Spleen (tissue), 11 donors: Measurements from ENCODE around the gene SLC8A3. TPM values are rescaled to one million over a fixed set of nuclear protein-coding genes. Genes with fewer than 3 reads are reported as not detected.

Source experiments
- DNase-seq: peaks from one replicate; pipeline ENCODE4 v3.0.0-alpha.2; 2020
- H3K27ac ChIP-seq, 8 donors: fragments of 200-600 bp; sonication (generic) in 7 of 8; 1 replicate in 4 of 8; 2 replicates in 4 of 8; pipeline versions ENCODE4 v1.5.0 to v1.8.0; 2016 to 2021; ENCODE audit warnings: inconsistent platforms in 4 of 8, mild to moderate bottlenecking in 4 of 8, moderate library complexity in 1 of 8
- H3K27me3 ChIP-seq, 7 donors: fragments of 200-600 bp; sonication (generic) in 6 of 7; replicated peaks in 1 of 7; 1 replicate in 4 of 7; 2 replicates in 3 of 7; pipeline versions ENCODE4 v1.5.0 to v1.8.0; 2016 to 2021; ENCODE audit warnings: inconsistent platforms in 3 of 7, mild to moderate bottlenecking in 1 of 7
- H3K36me3 ChIP-seq, 6 donors: fragments of 200-600 bp; sonication (generic) in 5 of 6; 1 replicate in 4 of 6; 2 replicates in 2 of 6; pipeline versions ENCODE4 v1.5.0 to v1.8.0; 2016 to 2021; ENCODE audit warnings: inconsistent platforms in 2 of 6
- H3K4me1 ChIP-seq, 6 donors: fragments of 200-600 bp; sonication (generic) in 5 of 6; 1 replicate in 3 of 6; 2 replicates in 3 of 6; pipeline versions ENCODE4 v1.5.0 to v1.8.0; 2016 to 2021; ENCODE audit warnings: inconsistent platforms in 3 of 6
- H3K4me3 ChIP-seq, 8 donors: fragments of 200-600 bp; sonication (generic) in 7 of 8; 1 replicate in 4 of 8; 2 replicates in 4 of 8; pipeline versions ENCODE4 v1.5.0 to v1.8.0; 2016 to 2021; ENCODE audit warnings: inconsistent platforms in 4 of 8, mild to moderate bottlenecking in 4 of 8, moderate library complexity in 2 of 8
- H3K9me3 ChIP-seq, 8 donors: fragments of 200-600 bp; sonication (generic) in 7 of 8; 1 replicate in 4 of 8; 2 replicates in 4 of 8; pipeline versions ENCODE4 v1.5.0 to v1.8.0; 2016 to 2021; ENCODE audit warnings: inconsistent platforms in 4 of 8
- POLR2A ChIP-seq, 3 donors: fragments of 450-650 bp; IDR thresholded peaks; one replicate each; pipeline ENCODE4 v1.5.1; 2017; ENCODE audit warnings: antibody characterized with exemption in 3 of 3, mild to moderate bottlenecking in 1 of 3
- POLR2AphosphoS5 ChIP-seq, 3 donors: sonication (generic); formaldehyde crosslinking; IDR thresholded peaks; one replicate each; pipeline ENCODE4 v1.5.1; 2017; ENCODE audit warnings: antibody characterized with exemption in 3 of 3
- WGBS, 5 donors: extraction: QIAGEN DNeasy Blood & Tissue Kit in 3 of 5; methylation state at CpG; one replicate each; pipeline versions ENCODE4 v1.1.5 to v1.1.7; 2013 to 2018; 5-methylcytosine and 5-hydroxymethylcytosine counted together
- intact Hi-C: fragments of 100-400 bp; cut with DNase I; formaldehyde crosslinking; loops from one replicate; pipeline ENCODE4 v1.15.0; 2023; ENCODE audit warnings: low total_unique reads
- polyA plus RNA-seq, 3 donors: library from polyadenylated mRNA; stranded (reverse); fragments of 200-250 nt; gene quantifications; one replicate each; pipeline ENCODE4 v1.2.1, GENCODE V29; 2013
- total RNA-seq, 7 donors: library from RNA; depleted of rRNA in 3 of 7; stranded (reverse); fragments of >200 nt in 3 of 7; fragmentation: NEBNext Ultra II Directional in 4 of 7; extraction: Animal tissue kit (Norgen Biotek cat#: 25700) in 4 of 7; gene quantifications; one replicate each; pipeline versions ENCODE4 v1.1.0 to v1.2.1, GENCODE V29; 2016 to 2021
- TF ChIP-seq, protein P1 (sequence below), 11 experiments: fragments of 200-600 bp in 7 of 11; fragments of 450-650 bp in 4 of 11; sonication (generic) in 4 of 11; IDR thresholded peaks in 8 of 11; conservative IDR thresholded peaks in 3 of 11; 1 replicate in 7 of 11; 2 replicates in 4 of 11; pipeline versions ENCODE4 v1.4.0 to v1.8.0; 2016 to 2021; ENCODE audit warnings: antibody characterized with exemption in 11 of 11, inconsistent platforms in 4 of 11, mild to moderate bottlenecking in 1 of 11
- donor health status: healthy with polysubstance abuse.
- donor health status: DM: no; HTN: no; CAD: no; lungs with moderate emphysema.
- donor health status: DM: no; HTN: no; CAD: no.
- donor health status: Bipolar disorder and iron deficiency.
- donor health status: healthy.
- donor health status: DM: no; HTN: no; CAD: no.
- donor health status: DM: yes; HTN: yes; CAD: no.

The SLC8A3 gene
- total and polyA plus RNA-seq, 10 donors = 0.19 to 0.52 (median 0.33) TPM; not detected in 3

DNA sequence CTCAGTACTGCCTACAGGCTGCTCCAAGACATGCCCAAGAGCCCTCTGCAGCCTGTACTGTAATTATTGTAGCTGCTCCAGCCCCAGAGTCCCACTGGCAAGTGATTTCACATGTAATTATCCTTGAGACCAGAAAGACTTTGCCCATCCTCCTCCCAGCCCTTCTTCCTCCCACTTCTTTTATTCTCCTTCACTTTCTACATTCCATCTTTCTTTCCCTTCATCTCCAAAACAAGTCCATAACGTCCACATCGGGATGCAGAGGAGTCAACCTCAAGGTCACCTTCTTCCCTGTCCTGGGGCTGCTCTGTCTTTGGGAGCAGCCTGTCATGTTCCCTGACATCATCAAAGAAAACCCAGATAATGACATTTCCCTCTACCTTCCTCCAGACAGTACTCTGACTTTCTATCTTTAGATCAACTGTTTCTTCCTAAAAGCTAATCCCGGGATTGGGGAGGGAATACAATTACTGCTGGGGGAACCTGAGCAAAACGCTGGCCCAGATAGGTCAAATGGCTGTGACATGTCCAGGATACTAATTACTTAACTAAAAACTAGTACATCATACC, 39.1 kb downstream of the SLC8A3 start:
- peaks cover 0 to 9% (median 0%) of the 10 kb centered on the region in 7 donors for H3K27me3 ChIP-seq
- TF ChIP-seq, protein P1, sequence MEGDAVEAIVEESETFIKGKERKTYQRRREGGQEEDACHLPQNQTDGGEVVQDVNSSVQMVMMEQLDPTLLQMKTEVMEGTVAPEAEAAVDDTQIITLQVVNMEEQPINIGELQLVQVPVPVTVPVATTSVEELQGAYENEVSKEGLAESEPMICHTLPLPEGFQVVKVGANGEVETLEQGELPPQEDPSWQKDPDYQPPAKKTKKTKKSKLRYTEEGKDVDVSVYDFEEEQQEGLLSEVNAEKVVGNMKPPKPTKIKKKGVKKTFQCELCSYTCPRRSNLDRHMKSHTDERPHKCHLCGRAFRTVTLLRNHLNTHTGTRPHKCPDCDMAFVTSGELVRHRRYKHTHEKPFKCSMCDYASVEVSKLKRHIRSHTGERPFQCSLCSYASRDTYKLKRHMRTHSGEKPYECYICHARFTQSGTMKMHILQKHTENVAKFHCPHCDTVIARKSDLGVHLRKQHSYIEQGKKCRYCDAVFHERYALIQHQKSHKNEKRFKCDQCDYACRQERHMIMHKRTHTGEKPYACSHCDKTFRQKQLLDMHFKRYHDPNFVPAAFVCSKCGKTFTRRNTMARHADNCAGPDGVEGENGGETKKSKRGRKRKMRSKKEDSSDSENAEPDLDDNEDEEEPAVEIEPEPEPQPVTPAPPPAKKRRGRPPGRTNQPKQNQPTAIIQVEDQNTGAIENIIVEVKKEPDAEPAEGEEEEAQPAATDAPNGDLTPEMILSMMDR (IDR thresholded peaks at IDR 0.05 in 8 of 11, conservative IDR thresholded peaks at IDR 0.05 in 3 of 11) = no peak
- TF ChIP-seq POLR2AphosphoS5 (IDR thresholded peaks at IDR 0.05) = no peak
- no peak for TF ChIP-seq POLR2A (IDR thresholded peaks at IDR 0.05)
- intact Hi-C loops = no loop called here
- H3K27ac ChIP-seq = no peak overlapping the region
- no peaks in the 10 kb centered on the region for H3K9me3 ChIP-seq
- H3K36me3 ChIP-seq = no peaks in the 10 kb centered on the region
- no peak for DNase-seq
- 73 to 89% (median 76%) methylated on average over 4 of the region's 4 CpGs for WGBS, 5 donors
- H3K4me3 ChIP-seq = no peak overlapping the region
- no peaks in the 10 kb centered on the region for H3K4me1 ChIP-seq

DNA sequence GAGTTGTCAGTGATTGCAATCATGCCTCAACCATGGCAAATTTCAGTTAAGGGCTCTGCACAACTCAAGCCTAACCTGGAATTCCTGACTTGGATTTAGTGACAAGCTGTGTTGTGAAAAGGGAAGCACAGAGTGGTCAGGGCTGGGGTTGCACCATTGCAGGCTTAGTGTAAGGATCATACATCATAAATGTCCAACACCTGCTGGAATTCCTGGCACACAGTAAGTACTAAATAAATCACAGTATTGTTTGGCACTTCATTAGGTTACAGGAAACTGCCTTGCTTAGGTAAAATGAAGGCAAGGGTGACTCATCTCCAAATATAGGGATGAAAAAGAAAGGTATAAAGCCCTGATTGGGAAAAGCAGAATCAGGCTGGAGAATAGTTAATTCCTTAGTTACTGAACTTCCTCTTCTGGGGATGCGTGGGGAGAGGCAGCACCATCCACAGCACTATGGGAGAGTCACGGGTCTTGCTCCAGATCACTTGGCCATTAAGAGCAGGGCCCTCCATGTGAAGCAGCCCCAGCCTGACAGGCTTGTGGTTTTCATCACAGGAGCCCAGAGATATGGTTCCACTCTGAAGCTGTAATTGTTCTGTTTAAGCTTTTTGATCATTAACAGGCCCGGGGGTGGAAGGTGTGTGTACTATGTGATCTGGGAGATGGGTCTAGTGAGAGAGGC, 39.7 kb downstream of the SLC8A3 start:
- H3K36me3 ChIP-seq = no peaks in the 10 kb centered on the region
- TF ChIP-seq, protein P1 (IDR thresholded peaks at IDR 0.05 in 8 of 11, conservative IDR thresholded peaks at IDR 0.05 in 3 of 11) = no peak
- TF ChIP-seq POLR2A (IDR thresholded peaks at IDR 0.05) (no peak), POLR2AphosphoS5 (IDR thresholded peaks at IDR 0.05) (no peak)
- no peak overlapping the region for H3K27ac ChIP-seq
- peaks cover 0 to 9% (median 0%) of the 10 kb centered on the region in 7 donors for H3K27me3 ChIP-seq
- DNase-seq = no peak
- intact Hi-C loops = no loop called here
- H3K4me3 ChIP-seq = no peak overlapping the region
- H3K9me3 ChIP-seq = no peaks in the 10 kb centered on the region
- no peaks in the 10 kb centered on the region for H3K4me1 ChIP-seq
- 31 to 49% (median 45%) methylated on average over 3 of the region's 3 CpGs for WGBS, 5 donors

DNA sequence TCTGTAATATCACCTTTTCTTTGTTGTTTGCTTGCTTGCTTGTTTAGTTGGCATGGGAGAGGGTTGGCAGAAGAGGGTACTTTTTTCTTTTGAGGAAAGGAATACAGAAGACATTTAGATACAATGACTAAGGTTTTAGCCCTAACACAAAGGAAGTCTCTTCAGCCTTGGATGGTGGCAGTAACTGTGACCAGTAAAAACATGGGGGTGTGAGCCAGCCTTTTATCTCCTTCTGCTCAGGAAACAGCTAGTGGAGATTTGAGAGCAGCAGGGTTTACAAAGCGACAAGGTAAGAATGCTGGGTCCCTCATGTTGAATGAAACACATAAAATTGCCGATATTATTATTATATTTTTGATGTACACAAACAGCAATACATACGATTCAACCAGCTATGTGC, 40.4 kb downstream of the SLC8A3 start:
- intact Hi-C loops = no loop called here
- Histone ChIP-seq H3K4me1 (no peaks in the 10 kb centered on the region), H3K27ac (no peak overlapping the region), H3K36me3 (no peaks in the 10 kb centered on the region), H3K4me3 (no peak overlapping the region), H3K27me3 (peaks cover 0 to 9% (median 0%) of the 10 kb centered on the region in 7 donors), H3K9me3 (no peaks in the 10 kb centered on the region)
- no peak for DNase-seq
- 71 to 80% (median 75%) methylated on average over 3 of the region's 3 CpGs for WGBS, 5 donors
- no peak for TF ChIP-seq POLR2A (IDR thresholded peaks at IDR 0.05)
- TF ChIP-seq, protein P1 (IDR thresholded peaks at IDR 0.05 in 8 of 11, conservative IDR thresholded peaks at IDR 0.05 in 3 of 11) = no peak
- TF ChIP-seq POLR2AphosphoS5 (IDR thresholded peaks at IDR 0.05) = no peak

DNA sequence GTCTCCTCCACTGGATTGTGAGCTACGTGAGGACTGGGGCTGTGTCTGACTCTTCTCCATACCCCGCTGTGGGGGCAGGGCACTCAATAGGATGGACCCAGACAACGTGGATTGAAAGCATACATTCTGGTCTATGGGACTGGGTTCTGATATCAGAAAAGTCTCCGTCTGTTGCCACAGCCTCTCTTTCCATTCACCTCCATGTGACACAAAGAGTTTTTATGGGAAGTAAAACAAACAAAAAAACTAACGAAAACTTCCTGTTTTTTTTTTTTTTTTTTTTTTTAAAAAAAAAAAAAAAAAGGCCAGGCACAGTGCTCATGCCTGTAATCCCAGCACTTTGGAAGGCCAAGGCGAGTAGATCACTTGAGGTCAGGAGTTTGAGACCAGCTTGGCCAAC, 44.7 kb downstream of the SLC8A3 start:
- peaks cover 0 to 19% (median 0%) of the 10 kb centered on the region in 7 donors for H3K27me3 ChIP-seq
- H3K36me3 ChIP-seq = no peaks in the 10 kb centered on the region
- H3K4me1 ChIP-seq = no peaks in the 10 kb centered on the region
- no peak overlapping the region for H3K27ac ChIP-seq
- intact Hi-C loops = no loop called here
- H3K9me3 ChIP-seq = no peaks in the 10 kb centered on the region
- TF ChIP-seq, protein P1 (IDR thresholded peaks at IDR 0.05 in 8 of 11, conservative IDR thresholded peaks at IDR 0.05 in 3 of 11) = no peak
- TF ChIP-seq POLR2AphosphoS5 (IDR thresholded peaks at IDR 0.05) (no peak), POLR2A (IDR thresholded peaks at IDR 0.05) (no peak)
- no peak overlapping the region for H3K4me3 ChIP-seq
- whole genome bisulfite sequencing, 5 donors = 71 to 80% (median 73%) methylated on average over 6 of the region's 6 CpGs
- no peak for DNase-seq
